ENCODE measurements around the gene NKX2-3. TPM values are rescaled to one million over a fixed set of nuclear protein-coding genes. Genes with fewer than 3 reads are reported as not detected.
A peak's percentile ranks its signal among the peaks of the same experiment; 100 is the strongest.

NKX2-3 gene
- total and polyA plus RNA-seq, 2 of the 8 experiments (the other 6 are each of a cell fraction or from before 2014, with no cell fraction given) = not detected

DNA sequence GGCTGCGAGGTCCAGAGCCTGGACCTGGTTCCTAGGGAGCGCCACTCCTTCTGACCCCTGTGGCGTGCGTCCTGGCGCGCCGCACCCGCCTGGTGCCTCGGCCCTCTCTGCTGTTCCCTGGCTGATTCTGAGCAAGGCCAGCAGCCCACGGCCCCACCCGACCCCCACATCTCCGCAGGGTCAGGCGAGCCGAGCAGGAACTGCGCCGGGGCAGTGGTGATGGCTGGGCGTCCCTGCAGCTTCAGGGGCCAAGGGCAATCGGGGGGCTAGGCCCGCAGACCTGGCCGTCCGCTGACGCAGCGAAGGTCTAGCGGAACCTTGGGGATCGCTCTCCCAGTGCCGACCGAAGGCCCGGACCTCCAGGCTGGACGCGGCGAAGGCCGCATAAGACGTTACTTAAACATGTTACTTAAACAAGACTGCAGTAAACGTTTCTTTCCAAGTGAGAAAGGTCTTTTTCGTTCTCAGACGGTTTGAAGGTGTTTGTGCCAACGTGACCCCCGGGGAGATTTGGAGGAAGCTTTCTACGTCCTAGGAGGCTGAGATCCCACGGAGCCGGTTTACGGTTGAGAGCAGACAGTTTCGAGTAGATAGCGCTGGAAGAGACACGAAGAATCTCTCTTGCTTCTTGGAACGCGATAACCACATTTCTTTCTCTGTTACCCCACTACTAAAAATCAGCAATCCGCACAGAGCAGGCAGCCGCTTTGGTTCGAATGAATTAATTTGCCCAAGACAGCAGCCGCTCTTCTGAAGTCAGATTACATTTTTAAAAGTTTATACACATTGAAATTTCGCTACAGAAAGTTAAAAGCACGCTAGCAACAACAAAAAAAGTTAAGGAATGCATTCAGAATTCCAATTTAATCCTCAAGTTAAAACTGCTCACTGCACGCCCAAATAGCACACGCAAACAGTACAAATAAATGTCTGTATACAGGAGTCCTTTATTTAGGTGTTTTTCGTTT, 4.9 kb upstream of the NKX2-3 start (continued):
- TF ChIP-seq SUZ12 (IDR thresholded peaks at IDR 0.05; ENCODE audit: low read length) = peak; percentile 99
- TF ChIP-seq TCF12 (IDR thresholded peaks at IDR 0.05; ENCODE audit: low read depth, low read length) = peak; percentile 19; the same call in 1 of the 2 replicates
- TF ChIP-seq, protein P1, sequence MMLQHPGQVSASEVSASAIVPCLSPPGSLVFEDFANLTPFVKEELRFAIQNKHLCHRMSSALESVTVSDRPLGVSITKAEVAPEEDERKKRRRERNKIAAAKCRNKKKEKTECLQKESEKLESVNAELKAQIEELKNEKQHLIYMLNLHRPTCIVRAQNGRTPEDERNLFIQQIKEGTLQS (IDR thresholded peaks at IDR 0.05; ENCODE audit: insufficient read depth, low read depth, low read length) = no peak
- TF ChIP-seq POU5F1 (IDR thresholded peaks at IDR 0.05; ENCODE audit: low read depth, low read length) = no peak
